ENCODE measurements around the gene SLC22A5.
"Not testable (repeated sequence)": the region's sequence is repeated elsewhere in the genome, so short reads cannot be mapped to it uniquely, and the experiment has no call there.

DNA sequence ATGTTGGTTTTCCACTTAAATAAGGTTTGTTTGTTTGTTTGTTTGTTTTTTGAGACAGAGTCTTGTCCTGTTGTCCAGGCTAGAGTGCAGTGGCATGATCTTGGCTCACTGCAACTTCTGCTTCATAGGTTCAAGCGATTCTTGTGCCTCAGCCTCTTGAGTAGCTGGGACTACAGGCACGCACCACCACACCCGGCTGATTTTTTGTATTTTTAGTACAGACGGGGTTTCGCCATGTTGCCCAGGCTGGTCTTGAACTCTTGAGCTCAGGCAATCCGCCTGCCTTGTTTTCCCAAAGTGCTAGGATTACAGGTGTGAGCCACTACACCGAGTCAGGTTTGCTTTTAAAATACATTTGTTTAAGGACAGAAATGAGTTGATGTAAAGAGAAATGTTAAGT lies 46.0 kb downstream of the SLC22A5 start:
- TF ChIP-seq CTCF (IDR thresholded peaks at IDR 0.05; ENCODE audit: low read length); EZH2 (IDR thresholded peaks at IDR 0.05; ENCODE audit: borderline replicate concordance, low read length): not testable (repeated sequence)

All from OCI-LY1 (cell line).